GM18508 (cell line): Measurements from ENCODE around the gene NKAPD1.
A peak's percentile ranks its signal among the peaks of the same experiment; 100 is the strongest.
"Not testable (repeated sequence)": the region's sequence is repeated elsewhere in the genome, so short reads cannot be mapped to it uniquely, and the experiment has no call there.

Source experiments
- ATAC-seq: cut with Tn5 transposase; IDR thresholded peaks from one replicate; pipeline ENCODE4 v1.9.1; 2021; ENCODE audit warnings: moderate number of reproducible peaks; ENCODE audit not compliant: insufficient read depth, unreplicated experiment

NKAPD1 gene

DNA sequence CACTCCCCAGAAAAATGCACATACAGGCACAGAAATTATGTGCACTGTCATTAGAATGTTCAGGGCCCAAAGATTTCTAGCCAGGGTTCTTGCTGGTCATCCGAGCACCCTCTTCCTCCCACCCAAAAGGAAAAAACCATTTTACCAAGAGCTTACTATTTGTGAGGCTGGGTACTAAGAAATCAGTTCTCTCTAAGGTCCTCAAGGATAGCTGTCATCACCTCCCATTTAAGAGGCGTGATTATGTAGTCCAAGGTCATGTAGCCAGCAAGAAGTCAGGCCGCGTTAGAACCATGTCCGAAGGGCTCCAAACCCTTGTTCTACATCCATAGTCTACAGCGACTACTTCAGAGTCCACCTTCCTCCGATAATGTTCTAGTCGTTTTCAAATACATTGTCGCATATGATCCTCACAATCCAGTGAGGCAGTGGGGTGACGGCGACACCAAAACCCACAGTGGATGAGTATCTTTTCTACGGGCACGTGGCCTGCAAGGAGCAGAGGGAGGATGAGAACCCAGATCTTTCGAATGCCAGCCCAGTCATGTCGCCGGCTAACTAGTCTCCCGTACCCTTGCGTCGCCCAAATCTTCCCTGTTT, 11.8 kb downstream of the NKAPD1 start:
- ATAC-seq: peak; percentile 19

DNA sequence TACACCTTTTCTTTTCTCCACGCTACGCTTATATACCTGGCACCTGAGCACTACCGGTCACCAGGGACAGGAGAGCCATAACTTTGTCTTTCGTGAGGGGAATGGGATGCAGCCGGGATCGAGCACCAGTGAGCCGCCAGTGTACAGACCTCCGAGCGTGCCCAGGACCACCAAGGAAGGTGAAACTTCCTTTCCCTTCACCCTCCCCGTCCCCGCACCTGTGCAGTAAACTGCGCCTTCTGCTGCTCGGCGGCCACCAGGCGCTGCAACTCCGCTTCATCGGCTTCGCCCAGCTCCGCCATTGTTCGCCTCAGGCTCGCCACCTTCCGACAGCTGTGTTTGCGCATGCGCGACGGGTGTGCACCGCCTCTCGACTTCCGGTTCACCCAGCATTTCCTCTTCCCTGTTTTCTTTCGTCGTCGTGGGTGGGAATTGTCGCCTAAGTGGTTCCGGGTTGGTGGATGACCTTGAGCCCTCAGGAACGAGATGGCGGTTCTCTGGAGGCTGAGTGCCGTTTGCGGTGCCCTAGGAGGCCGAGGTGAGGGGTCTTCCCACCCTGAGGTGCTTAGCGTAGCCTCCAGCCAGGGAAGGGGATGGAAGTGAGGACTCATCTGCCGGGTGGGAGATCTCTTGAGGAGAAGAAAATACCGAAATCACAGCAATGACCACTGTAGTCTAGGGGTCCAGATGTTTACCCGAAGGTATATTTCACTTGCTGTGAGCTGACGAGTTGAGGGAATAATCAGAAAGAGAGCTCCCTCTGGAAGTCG, 12.5 kb downstream of the NKAPD1 start, which contains the start of the genes SDHD and TIMM8B:
Gene SDHD, plus strand, starts transcription at position 452 of the 770 bp plus-strand sequence. Its CDS starts 35 bp downstream, at position 487.
Gene TIMM8B, minus strand, starts transcription at position 335 of the 770 bp plus-strand sequence. Its CDS starts 33 bp downstream, at position 302.
- peak; percentile 63 for ATAC-seq

DNA sequence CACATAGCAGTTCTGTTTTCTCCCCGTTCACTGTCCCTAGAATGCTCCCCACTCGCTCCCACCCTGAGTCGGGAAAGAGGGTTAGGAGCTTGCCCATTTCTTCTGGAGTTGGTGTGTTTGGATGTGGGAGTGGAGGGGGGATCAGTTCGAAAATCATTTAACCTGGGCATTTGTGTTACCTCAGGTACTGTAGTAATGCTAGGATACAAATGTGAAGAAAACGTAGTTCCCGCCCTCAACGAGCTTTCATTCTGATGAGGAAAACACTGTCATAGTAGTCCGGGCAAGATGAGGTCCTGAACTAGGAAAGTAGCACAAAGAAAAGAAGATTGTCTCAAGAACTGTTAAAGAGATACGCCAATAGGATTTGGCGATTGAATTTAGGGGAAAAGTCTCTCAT, 13.1 kb downstream of the NKAPD1 start:
- ATAC-seq: no peak

DNA sequence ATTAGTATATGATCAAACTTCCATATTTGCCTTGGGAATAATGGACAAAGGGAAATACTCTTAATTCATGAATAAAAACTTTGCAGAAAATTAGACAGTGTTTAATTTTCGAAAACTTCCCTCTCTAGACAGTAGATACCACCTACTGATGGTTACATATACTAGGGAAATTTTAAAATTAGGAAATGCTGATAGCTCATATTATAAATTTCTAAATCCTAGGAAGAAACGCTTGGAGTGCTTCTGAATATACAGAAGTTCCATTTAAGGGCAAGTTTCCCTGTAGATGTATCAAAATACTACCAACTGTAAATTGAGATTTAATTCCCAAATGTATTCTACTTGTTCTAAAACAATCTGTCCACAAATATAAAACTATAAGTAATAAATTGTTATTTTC, 21.2 kb downstream of the NKAPD1 start:
- ATAC-seq: not testable (repeated sequence)

DNA sequence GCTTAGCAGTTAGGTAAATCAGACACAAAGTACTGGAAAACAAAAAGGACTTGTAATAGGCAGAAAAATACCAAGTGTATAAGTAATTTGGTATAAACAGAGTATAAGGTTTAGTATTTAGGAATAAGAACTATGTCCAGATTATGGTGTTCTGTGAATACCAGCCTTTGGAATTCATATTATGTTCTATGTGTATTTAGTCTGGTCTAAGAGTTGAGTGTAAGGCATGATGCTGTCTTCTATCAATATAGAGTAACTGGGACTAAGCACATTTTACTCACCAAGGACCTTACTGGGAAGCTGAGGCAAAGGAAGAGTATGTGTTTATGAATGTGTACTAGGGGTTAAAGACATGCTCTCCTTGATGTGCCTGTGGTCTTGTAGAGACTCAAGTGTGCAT, 22.1 kb downstream of the NKAPD1 start:
- ATAC-seq: no peak

DNA sequence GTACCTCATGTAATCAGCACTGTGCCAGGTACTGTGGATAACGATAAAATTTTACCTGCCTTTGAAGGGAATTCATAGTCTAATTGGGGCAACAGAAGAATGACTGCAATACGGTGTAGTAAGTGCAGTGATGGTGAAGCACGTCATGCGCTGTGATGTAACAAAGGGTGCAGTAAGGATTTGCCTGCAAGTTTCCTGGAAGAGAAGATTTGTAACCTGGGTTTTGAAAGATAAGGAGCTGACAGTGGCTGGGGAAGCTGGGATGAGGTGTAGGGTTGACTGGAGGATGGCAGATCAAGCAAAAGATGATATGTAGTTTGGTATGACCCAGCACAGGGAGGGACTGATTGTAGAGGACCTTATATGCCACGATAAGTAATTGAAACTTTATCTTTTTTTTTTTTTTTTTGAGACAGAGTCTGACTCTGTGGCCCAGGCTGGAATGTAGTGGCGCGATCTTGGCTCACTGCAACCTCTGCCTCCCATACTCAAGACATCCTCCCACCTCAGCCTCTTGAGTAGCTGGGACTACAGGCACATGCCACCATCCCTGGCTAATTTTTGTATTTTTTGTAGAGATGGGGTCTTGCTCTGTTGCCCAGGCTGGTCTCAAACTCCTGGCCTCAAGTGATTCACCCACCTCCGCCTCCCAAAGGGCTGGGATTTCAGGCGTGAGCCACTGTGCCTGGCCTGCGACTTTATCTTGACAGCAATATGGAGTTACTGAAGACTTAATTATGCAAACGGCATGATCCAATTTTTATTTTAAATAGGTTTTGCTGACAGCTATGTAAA, 23.8 kb downstream of the NKAPD1 start:
- no peak for ATAC-seq

DNA sequence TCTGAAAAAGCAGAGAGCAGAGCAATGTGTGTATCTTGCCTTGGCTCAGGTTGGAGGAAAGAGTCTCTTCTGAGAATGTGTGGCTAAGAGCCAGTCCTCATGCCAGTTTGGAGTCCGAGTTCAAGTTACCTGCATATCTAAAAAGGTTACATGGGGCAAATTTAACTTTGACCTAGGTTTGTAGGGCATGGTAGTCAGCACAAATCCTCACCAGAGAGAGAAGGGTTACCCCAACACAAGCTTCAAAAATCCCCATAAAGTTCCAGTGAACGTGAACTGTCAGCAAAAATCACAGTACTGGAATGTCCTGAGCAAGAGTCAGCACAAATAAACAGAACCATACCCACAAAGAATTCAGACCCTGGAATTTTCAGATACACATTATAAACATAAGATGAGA, 26.4 kb downstream of the NKAPD1 start:
- no peak for ATAC-seq

DNA sequence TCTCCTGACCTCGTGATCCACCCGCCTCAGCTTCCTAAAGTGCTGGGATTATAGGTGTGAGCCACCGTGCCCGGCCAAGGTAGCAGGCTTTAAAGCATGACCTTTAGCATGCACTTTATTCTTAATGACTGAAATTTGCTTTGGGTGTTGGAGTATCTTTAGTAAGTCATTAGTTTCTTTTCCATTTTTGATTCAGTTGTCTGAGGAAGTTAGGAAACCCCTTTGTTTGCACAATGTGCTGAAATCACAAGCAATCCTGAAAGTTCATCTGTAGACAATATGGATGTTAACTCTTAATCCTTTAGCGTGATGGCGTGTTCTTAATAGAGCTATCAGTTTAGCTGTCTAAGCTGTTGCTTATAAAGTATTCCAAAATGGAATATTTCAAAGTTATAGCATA, 29.3 kb downstream of the NKAPD1 start:
- ATAC-seq: no peak

DNA sequence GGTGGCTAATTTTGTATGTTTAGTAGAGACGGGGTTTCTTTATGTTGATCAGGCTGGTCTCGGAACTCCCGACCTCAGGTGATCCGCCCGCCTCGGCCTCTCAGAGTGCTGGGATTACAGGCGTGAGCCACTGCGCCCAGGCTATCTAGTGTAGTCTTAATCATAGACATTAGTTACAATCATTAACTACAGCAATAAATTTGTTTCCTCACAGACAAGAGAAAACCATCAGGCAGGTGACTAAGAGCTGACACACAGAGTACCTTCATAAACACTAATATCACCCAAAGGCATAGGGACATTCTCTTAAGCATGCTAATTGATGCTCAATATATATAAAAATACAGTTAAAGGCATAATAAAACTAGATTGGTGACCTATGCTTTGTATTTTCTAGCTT, 32.0 kb downstream of the NKAPD1 start:
- no peak for ATAC-seq

DNA sequence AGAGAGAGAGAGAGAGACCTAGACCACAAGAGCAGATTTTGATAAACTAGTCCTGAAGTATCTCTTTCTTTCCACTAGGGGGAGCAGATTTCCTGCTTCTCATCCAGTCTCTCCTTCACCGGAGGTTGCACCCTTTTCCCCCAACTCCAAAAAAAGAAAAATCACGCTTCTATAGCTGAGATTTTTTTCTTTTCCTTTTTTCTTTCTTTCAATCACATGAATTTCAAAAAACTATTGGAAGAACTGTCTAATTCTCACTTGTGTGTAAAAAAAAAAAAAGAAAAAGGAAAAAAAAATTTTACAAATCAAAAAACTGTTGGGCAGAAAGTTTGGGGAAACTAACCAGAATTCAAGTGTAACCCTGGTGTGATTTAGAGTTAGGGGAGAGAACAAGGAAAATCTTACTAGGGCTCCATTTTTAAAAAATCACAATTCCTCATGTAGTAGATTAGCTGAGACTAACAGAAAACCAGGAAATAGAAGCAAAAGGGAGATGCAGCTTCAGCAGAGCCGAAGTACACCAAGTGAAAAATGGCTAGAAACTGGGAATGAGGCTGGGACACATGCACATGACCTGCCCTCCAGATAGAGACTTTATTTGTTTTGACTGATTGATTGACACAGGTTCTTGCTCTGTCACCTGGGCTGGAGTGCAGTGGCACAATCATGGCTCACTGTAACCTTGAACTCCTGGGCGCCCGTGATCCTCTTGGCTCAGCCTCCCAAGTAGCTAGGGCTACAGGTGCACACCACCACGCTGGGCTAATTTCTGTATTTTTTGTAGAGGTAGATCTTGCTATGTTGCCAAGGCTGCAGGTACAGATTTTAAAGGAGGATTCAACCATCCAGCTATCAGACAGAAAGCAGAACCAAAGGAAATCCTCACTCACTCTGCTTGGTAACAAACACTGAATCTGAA, 39.7 kb downstream of the NKAPD1 start:
- ATAC-seq: no peak

DNA sequence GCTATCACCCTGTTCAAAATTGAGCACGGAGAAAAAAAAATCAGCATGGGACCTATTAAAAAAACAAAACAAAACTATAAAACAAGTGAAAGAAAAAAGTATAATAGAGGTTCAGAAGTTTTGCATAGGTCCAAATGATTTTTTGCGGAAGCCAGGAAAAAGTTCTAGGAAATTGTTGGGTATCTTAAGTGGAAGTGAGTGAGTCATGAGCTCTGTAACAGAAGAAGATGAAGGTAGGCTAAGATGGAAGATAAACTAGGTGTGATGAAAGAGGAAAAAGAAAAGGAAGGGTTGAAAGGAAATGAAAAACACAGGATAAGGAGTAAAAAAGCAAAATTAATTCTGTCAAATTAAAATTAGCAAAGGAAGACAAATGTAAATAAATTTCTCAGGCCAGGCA, 40.4 kb downstream of the NKAPD1 start:
- ATAC-seq: no peak

DNA sequence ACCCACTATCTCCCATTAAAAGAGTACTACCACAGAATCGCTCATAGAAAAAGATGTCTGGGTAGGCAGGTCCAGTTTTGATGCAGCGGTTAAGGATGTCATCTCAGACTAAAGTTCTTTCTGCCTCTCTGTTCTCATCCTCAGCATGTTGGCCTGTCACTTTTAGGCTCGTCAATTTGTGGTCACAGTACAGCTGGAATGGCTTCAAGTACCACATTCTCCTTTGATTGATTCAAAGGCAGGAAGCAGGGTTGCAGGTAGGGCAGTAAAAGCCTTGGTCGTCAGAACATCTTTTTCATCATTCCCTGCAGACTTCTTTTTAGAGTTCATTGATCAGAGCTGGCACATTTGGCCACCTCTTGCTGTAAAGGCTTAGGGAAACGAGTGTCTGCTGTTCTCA, 41.3 kb downstream of the NKAPD1 start:
- no peak for ATAC-seq

DNA sequence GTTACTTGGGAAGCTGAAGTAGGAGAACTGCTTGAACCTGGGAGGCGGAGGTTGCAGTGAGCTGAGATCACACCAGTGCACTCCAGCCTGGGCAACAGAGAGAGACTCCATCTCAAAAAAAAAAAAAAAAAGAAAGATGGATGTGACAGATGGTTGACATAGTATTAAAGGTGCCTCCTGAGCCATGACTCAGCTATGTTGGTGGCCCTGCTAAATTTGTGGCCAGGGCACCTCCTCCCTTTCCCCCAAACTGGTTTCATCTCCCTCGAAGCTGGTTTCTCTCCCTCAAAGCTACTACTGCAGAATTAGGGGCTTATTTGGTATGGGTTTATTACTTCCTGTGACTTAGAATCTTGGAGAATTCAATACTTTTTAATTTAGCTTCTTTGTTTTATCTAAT, 44.1 kb downstream of the NKAPD1 start:
- ATAC-seq: no peak

DNA sequence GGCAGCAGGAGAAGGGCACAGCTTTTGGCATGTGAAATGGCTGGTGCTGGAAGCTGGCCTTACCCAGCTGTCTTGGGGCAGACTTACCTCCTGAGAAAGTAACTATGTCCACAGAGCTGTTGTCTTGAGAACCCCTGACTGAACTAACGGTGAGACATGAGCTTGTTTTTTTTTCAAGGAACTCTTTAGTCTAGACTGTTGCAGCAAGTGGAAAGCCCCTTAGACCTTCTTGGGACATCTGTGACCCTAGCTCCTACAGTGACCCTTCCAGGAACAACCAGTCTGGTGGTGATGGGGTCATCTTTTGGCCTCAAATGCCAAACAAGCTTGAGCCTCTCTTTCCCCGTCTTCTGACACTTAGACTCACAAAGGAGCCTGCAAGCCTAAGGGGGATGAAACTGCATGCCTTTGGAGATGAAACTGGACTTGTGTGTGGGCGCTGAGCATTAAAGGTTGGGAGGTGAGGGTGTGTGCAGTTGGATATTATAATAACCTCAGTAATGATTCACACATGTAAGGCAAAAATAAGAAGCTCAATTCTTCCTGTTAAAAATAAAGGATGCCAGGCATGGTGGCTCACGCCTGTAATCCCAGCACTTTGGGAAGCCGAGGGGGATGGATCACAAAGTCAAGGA, 48.0 kb downstream of the NKAPD1 start:
- ATAC-seq: no peak

DNA sequence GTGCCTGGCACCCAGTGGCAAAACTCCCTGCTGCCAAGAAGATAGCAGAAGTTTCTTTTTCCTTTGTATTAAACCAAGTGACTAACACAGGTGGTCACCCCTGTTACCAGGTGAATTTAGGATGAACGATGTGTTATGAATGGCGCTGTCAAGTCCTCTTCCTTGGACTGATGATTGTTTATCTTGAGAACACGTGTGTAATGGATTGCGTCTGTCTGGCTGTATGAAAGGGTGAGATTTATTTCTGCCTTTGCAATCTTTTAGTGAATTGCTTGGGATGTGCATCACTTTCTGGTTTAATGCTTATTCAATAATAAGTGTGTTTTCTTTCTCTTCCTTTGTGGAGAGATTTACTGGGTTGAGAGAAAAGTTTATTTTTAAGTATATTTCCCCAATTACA, 49.0 kb downstream of the NKAPD1 start:
- ATAC-seq: no peak

DNA sequence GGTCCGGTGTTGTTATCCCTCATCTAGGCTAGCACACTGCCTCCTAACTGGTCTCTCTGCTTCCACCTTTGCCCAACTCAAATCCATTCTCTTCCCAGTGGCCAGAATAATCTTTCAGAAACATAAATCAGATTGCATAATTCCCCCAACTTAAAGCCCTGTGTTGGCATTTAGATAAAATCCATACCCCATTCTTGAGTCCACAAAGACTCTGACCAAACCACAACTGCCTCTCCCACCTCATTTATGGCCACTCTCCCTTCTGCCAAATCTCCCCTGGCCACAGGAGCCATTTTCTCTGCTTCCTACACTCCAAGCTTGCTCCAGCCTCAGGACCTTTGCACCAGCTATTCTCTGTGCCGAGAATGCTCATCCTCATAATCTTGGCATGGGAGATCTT, 53.0 kb downstream of the NKAPD1 start:
- no peak for ATAC-seq

DNA sequence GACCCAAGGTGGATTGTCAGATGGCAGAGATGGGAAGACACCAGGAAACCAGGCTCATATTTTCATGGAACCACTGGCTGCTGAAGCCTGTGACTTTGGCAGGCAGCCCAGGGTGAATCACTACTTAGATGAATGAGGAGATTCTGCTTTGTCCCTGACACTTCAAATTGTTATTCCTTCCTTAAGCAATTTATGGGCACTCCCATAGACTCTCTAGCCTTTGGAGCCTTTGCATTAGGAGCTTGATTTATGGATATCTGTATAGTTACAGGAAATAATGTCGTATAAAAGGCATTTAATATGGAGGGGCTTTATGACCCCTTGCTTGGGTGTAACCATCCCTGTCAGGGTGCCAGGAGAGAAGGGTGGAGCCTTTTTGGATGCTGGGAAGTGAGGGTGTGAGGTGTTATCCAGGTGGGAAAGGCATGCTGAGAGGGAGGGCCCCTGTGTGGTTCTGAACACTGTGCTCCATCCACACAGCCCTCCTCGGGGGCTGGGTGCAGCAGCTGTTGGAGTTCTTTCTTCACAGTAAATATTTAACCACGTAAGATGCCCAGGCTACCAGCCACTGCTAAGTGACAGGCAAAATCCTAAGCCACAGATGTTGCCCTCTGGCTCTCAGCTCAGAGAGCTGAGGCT, 54.5 kb downstream of the NKAPD1 start:
- no peak for ATAC-seq

DNA sequence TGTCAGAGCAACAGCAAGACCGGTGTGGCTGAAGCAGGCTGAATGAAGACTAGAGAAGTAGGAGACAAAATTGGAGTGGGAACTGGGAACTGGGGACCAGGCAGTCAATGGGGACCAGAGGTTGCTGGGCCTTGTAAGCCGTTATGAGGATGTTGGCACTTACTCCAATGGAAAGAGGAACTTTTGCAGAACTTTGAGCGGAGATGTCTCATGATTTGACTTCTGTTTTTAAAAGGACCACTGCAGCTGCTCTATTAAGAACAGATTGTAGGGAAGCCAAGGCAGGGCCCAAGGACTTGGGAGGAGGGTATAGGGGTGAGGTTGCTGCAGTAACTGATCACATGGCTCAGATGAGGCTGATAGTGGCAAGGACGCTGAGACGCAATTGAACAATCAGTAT, 55.6 kb downstream of the NKAPD1 start:
- ATAC-seq: no peak

DNA sequence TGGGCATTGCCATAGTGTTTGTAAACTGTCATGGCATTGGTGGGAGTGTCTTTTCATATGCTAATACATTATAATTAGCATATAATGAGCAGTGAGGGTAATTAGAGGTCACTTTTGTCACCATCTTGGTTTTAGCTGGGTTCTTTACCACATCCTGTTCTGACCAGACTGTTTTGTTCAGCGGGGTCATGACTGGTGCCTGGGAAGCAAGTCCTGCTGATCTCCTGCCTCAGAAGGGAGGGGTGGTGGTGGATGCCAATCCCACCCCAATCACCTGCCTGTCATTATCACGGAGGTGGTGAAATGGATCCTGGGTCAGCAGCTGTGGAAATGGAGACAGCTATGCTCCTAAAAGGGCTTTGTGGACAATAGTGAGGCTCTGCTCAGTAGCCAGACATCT, 58.6 kb downstream of the NKAPD1 start:
- no peak for ATAC-seq
